Neuron (in vitro differentiated cells): ENCODE data around the gene REPIN1.
"Not testable (repeated sequence)": the region's sequence is repeated elsewhere in the genome, so short reads cannot be mapped to it uniquely, and the experiment has no call there.

Experiments used
- H2AFZ ChIP-seq: one replicate; pipeline ENCODE4 v1.6.1; 2013; ENCODE audit warnings: low read depth, mild to moderate bottlenecking, inconsistent platforms, low read length, moderate library complexity
- H3K27me3 ChIP-seq: one replicate; pipeline ENCODE4 v1.6.1; 2013; ENCODE audit warnings: low read length; ENCODE audit not compliant: insufficient read depth
- H3K36me3 ChIP-seq: one replicate; pipeline ENCODE4 v1.6.1; 2013; ENCODE audit warnings: low read length; ENCODE audit not compliant: insufficient read depth
- H3K4me1 ChIP-seq: one replicate; pipeline ENCODE4 v1.6.1; 2013; ENCODE audit warnings: low read length; ENCODE audit not compliant: insufficient read depth
- H3K4me3 ChIP-seq: 2 replicates; pipeline ENCODE4 v1.5.1; 2013; ENCODE audit warnings: mild to moderate bottlenecking, low read length, moderate library complexity
- H3K9me3 ChIP-seq: one replicate; pipeline ENCODE4 v1.6.1; 2013; ENCODE audit warnings: low read length

Gene REPIN1

GRCh38 chr7:150385884-150386283 lies 17.3 kb downstream of the REPIN1 start:
- H2AFZ ChIP-seq, H3K27me3 ChIP-seq, H3K9me3 ChIP-seq, H3K4me3 ChIP-seq: not testable (repeated sequence)
- peaks cover 26% of the 10 kb centered on the region for H3K36me3 ChIP-seq
- peaks cover 55% of the 10 kb centered on the region for H3K4me1 ChIP-seq

- Histone ChIP-seq H3K36me3 (peaks cover 28% of the 10 kb centered on the region), H3K4me3 (no peak overlapping the region), H3K4me1 (peaks cover 33% of the 10 kb centered on the region), H3K9me3 (peaks cover 2% of the 10 kb centered on the region), H3K27me3 (no peaks in the 10 kb centered on the region), H2AFZ (no peak overlapping the region)
These were observed 19.7 kb downstream of the REPIN1 start for GRCh38 chr7:150388306-150388705.

GRCh38 chr7:150388709-150389531 lies 20.3 kb downstream of the REPIN1 start:
- Histone ChIP-seq H3K9me3 (peaks cover 2% of the 10 kb centered on the region), H3K4me3 (no peak overlapping the region), H3K36me3 (peaks cover 28% of the 10 kb centered on the region), H3K27me3 (no peaks in the 10 kb centered on the region), H2AFZ (no peak overlapping the region), H3K4me1 (peaks cover 28% of the 10 kb centered on the region)

GRCh38 chr7:150389532-150389816 lies 20.9 kb downstream of the REPIN1 start:
- Histone ChIP-seq H3K4me1 (peaks cover 23% of the 10 kb centered on the region), H2AFZ (no peak overlapping the region), H3K4me3 (no peak overlapping the region), H3K27me3 (no peaks in the 10 kb centered on the region), H3K36me3 (peaks cover 28% of the 10 kb centered on the region), H3K9me3 (peaks cover 2% of the 10 kb centered on the region)

- H3K4me3 ChIP-seq: no peak overlapping the region
- H2AFZ ChIP-seq: no peak overlapping the region
- H3K36me3 ChIP-seq: peaks cover 28% of the 10 kb centered on the region
- H3K9me3 ChIP-seq: peaks cover 2% of the 10 kb centered on the region
- H3K4me1 ChIP-seq: peaks cover 16% of the 10 kb centered on the region
- no peaks in the 10 kb centered on the region for H3K27me3 ChIP-seq
These were observed 21.6 kb downstream of the REPIN1 start for GRCh38 chr7:150390205-150390604.

- no peaks in the 10 kb centered on the region for H3K27me3 ChIP-seq
- H3K4me1 ChIP-seq: no peaks in the 10 kb centered on the region
- peaks cover 2% of the 10 kb centered on the region for H3K9me3 ChIP-seq
- H3K36me3 ChIP-seq: peaks cover 42% of the 10 kb centered on the region
- no peak overlapping the region for H3K4me3 ChIP-seq
- H2AFZ ChIP-seq: no peak overlapping the region
These were observed 24.7 kb downstream of the REPIN1 start for GRCh38 chr7:150393325-150393724.

- H3K27me3 ChIP-seq: no peaks in the 10 kb centered on the region
- H3K4me3 ChIP-seq: no peak overlapping the region
- peaks cover 25% of the 10 kb centered on the region for H3K4me1 ChIP-seq
- H3K36me3 ChIP-seq: peaks cover 23% of the 10 kb centered on the region
- H3K9me3 ChIP-seq: no peaks in the 10 kb centered on the region
- no peak overlapping the region for H2AFZ ChIP-seq
These were observed 27.8 kb downstream of the REPIN1 start for GRCh38 chr7:150396426-150396825.

- Histone ChIP-seq H3K4me1 (peaks cover 29% of the 10 kb centered on the region), H2AFZ (no peak overlapping the region), H3K36me3 (peaks cover 23% of the 10 kb centered on the region), H3K4me3 (no peak overlapping the region), H3K9me3 (no peaks in the 10 kb centered on the region), H3K27me3 (no peaks in the 10 kb centered on the region)
These were observed 28.2 kb downstream of the REPIN1 start for GRCh38 chr7:150396851-150397260.

GRCh38 chr7:150397346-150398107 lies 28.9 kb downstream of the REPIN1 start:
- H3K4me1 ChIP-seq: peaks cover 36% of the 10 kb centered on the region
- H3K27me3 ChIP-seq: no peaks in the 10 kb centered on the region
- H3K9me3 ChIP-seq: no peaks in the 10 kb centered on the region
- H3K4me3 ChIP-seq: no peak overlapping the region
- peaks cover 23% of the 10 kb centered on the region for H3K36me3 ChIP-seq
- H2AFZ ChIP-seq: no peak overlapping the region

- Histone ChIP-seq H3K9me3 (no peaks in the 10 kb centered on the region), H2AFZ (no peak overlapping the region), H3K36me3 (peaks cover 23% of the 10 kb centered on the region), H3K4me1 (peaks cover 44% of the 10 kb centered on the region), H3K27me3 (no peaks in the 10 kb centered on the region), H3K4me3 (no peak overlapping the region)
These were observed 29.7 kb downstream of the REPIN1 start for GRCh38 chr7:150398108-150398964.

GRCh38 chr7:150398965-150399320 lies 30.3 kb downstream of the REPIN1 start:
- no peak overlapping the region for H3K4me3 ChIP-seq
- no peaks in the 10 kb centered on the region for H3K27me3 ChIP-seq
- H3K4me1 ChIP-seq: peaks cover 50% of the 10 kb centered on the region
- H2AFZ ChIP-seq: no peak overlapping the region
- no peaks in the 10 kb centered on the region for H3K9me3 ChIP-seq
- peaks cover 23% of the 10 kb centered on the region for H3K36me3 ChIP-seq

GRCh38 chr7:150399421-150400007 lies 30.9 kb downstream of the REPIN1 start:
- peaks cover 56% of the 10 kb centered on the region for H3K4me1 ChIP-seq
- H3K4me3 ChIP-seq: no peak overlapping the region
- peaks cover 23% of the 10 kb centered on the region for H3K36me3 ChIP-seq
- H2AFZ ChIP-seq: no peak overlapping the region
- H3K9me3 ChIP-seq: no peaks in the 10 kb centered on the region
- H3K27me3 ChIP-seq: no peaks in the 10 kb centered on the region
